ENCODE results near the gene CTIF.
"Not testable (repeated sequence)": the region's sequence is repeated elsewhere in the genome, so short reads cannot be mapped to it uniquely, and the experiment has no call there.

The CTIF gene

DNA sequence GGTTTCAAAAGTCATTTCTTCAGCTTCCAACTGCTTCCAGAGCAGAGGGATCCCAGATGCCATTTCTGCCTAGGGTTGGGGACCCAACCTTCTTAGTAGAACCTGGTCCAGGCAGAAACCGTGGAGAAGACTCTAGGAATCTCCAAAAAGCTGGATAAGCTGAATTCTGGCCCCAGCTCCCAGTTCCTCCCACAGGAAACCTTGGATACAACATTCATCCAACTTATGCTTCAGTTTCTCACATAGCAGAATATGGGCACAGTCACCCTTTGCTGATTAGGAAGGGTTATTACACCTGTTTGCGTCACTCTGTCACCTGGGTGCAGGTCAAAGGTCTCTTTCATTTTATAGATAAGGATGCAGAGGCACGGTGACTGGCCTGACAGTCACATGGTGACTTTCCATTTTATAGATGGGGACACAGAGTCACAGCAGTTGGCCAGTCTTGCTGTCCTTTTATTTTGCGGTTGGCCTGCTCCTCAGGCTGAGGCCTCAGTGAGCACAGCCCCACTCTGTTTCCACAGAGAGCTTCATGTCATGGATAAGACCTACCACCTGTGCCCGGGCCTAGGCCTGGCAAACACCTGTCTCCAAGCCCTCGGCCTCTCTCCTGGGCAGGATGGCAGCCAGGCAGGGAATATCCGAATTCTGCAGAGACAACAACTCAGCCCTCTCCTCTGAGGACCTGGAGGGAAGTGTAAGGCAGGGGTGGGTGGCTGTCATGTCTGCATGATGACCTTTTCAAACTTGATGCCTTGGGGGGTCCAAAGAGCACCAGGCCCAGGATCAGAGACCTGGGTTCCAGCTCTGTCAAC lies 263.1 kb downstream of the CTIF start:
- no peak for DNase-seq (ENCODE audit: low read depth in 2 of 2)

DNA sequence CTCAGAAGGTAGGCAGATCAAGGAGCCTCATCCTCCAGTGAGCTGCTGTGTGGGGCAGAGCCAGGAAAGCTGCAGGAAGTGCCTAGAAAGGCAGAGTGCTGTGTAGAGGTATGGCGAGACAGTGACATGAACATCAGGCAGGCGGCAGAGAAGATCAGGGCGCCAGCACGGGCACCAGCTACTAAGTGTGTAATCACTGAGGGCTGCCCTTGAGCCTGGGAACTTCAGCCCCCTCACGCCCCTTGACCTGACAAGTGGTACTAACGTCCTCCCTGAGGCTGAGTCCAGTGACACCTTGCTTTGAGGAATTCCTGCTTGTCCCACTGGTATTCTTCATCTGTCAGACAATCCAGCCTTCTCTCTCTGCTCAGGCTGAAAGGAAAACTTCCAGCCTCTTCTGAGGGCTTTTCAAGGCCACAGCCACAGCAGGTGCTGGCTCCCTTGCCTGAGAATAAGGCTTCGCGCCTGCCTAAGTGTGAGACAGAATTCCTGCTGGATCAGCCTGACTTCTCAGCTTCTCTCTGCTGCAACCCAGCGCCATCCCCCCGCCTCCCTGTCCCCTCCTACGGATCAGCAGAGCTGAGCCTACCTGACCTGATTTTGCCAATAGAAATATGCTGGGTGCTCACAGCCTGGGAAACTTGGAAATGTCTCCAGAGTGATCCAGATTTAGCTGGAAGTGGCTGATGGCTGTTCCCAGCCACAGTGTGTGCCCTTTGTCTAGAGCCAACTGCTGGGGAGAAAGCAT lies 263.9 kb downstream of the CTIF start:
- DNase-seq (ENCODE audit: low read depth in 2 of 2): no peak

DNA sequence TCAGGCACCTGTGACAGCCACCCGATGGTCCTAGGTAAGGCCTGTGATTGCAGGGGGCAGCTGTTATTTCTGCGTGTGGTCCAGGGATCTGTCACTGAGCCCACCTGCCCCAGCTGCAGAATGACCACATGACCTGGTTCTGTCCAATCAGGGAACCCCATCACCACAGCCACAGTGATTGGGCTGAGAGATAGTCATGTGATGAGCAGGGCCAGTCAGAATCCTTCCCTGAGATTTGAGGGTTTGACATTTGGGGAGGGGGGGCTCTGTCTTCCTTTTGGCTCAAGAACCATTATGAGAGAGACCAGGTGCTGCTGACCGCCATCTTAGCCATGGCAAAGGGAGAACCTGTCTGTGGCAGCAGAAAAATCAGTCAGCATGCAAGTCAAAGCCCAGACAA lies 264.7 kb downstream of the CTIF start:
- no peak for DNase-seq (ENCODE audit: low read depth in 2 of 2)

DNA sequence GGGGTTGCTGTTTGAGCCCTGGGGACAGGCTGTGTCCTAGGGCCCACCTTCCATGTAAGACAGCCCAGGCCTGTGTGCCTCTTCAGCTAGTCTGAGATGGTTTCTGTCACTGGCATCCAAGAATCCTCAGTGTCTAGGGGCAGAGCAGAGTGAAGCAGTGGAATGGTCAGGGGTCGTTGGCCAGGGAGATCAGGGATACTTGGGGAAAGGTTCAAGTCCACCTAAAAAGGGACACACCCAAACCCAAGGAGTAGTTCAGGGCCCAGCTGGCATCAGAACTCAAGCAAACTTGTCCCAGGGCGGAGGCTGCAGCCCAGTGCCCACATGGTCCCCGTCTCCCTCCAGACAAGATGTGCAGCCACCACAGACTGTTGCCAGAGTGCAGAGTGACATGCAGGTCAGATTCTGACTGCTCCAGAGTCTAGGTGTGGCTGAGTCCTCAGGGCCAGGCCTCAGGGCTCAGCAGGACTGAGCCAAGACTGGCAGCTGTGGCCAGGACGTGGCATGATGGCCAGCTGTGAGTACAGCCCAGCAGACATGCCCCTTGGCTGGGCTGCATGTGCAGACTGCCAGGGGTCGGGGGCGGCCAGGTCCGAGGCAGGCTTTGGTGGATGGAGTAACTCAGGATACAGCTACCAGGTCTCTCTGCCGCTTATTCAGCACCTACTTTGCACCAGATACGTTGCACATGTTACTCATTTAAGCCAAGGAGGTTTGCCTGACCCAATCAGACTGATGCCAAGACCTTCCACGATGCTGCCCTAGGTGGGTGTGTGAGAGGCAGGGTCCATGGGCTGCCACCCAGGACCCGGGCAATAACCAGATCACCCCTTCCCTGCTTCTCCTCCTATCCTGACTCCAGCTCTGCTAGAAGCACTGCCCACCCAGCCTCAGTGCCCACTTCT lies 265.4 kb downstream of the CTIF start:
- DNase-seq (ENCODE audit: low read depth in 2 of 2): no peak

DNA sequence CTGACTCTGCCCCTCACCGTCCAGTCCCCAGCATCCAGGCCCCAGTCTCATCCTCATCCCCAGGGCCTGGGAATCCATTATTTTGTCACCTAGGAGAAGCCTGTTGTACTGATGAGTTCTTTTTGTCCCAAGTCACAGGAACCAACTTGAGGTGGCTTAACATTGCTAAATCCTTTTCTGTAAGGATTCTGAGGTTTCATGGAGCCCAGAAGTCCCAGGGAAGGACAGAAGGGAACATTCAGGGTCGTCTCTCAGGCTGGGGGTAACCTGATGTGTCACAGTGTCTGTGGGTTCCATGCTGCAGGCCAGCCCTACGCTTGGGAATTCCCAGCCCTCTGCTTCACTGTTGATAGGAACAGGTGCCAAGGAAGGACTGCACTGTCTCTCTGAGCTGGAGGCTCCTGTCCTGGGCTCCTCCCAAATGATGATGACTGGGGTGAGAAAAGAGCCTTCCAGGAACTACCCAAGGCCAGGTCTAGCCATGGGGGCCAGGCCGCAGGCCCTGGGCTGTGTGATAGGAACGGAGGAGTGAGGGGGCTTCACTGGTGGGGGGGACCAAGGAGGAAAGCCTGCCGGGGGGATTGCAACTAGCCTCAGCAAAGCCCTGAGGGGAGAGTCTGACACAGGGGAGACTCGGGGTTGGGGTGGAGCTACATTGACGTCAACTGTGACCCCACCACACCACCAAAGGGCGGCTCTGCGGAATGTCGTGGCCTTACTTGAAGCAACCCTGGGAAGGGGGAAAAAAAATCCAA lies 266.2 kb downstream of the CTIF start:
- no peak for DNase-seq (ENCODE audit: low read depth in 2 of 2)

DNA sequence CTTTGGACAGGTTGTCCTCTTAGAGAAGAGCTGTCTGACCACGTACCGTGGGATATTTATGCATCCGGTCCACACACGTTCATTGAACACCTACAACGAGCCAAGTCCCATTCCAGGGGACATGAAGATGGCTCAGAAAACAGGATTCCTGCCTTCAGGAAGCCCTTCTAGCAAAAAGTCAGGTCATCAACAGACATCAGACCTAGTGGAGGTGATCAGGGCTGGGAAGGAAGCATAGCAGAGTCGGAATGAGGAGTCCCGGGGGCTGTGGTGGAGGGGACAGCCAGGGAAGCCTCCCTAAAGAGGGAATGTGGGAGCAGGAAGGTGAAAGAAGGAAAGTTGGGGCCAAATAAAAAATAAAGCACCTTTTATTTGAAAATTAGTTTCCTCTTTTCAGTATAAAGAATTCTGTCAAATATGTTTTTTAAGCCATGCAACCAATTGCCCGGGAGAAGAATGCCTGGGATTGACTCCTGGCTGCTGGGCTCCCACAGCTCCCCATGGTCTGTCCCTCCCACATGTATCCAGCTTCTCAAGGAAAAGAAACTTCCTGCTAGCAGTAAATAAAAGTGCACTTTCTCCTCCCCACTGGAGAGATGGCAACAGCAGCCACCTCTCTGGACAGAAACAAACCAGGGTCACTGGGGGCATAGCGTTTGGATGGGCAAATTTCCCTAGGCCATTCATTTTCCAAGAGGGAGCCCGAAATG lies 267.1 kb downstream of the CTIF start:
- DNase-seq (ENCODE audit: low read depth in 2 of 2): no peak

DNA sequence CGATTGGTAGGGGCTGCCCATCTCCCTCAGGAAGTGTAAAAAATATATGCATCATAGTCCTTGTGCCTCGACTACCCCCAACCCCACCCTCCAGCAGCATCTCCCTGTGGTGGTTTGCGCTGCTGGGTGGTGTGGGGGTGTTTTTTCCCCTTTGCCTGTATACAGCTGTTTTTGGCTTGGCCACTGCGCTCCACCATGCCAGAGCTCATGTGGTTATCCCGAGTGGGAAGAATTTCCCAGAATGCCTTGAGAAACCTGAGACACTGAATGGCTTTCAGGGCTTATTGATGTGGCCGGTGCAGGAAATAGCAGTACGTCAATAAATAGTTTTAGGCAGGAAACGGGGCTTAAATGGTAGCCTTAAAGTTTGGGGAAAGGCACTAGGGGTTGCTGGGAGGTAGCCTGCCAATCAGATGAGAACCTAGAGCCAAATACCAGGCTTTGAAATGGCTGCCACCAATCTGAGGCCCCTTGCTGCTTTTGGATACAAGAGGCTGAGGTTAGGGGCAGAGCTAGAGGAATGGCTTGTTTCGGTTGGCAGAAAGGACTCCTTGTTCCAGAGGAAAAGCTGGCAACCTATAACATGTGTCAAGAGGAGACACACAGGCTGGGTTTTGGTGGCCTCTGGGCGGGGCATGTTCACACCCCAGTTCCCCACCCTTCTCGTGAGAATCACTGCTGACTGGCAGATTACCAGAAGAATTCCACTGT lies 267.9 kb downstream of the CTIF start:
- no peak for DNase-seq (ENCODE audit: low read depth in 2 of 2)

DNA sequence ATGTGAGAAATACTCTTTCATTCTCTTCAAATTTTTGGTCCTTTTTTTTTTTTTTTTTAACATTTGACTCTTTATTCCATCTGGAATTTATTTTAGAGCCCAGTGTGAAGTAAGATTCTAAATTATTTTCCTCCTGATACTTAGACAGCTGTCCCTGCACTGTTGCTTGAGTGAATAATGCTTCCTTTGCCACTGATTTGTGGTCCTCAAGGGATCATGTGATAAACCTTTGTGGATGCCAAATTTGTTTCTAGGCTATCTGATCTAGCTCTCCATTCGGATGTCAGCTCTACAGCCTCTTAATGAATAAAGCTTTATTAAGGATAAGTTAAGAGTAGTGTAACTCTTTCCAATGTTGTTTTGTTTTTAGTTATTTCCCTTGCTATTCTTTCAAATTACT lies 269.6 kb downstream of the CTIF start:
- no peak for DNase-seq (ENCODE audit: low read depth in 2 of 2)

DNA sequence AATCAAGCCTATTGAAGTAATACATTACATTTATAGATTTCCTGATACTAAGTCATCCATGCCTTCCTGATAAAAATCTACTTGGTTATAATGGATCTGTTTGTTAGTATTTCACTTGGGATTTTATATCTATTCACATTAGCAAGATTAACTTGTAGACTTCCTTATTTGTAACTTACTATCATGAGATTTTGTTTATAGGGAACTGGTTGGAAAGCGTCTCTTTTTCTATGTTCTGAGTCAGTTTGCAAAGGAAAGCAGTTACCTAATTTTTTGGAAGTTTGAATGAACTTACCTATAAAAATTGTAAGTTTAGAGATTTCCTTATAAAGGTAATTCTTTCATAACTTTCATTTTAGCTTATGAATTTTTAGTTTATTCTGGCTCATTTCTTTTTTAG lies 270.5 kb downstream of the CTIF start:
- no peak for DNase-seq (ENCODE audit: low read depth in 2 of 2)

DNA sequence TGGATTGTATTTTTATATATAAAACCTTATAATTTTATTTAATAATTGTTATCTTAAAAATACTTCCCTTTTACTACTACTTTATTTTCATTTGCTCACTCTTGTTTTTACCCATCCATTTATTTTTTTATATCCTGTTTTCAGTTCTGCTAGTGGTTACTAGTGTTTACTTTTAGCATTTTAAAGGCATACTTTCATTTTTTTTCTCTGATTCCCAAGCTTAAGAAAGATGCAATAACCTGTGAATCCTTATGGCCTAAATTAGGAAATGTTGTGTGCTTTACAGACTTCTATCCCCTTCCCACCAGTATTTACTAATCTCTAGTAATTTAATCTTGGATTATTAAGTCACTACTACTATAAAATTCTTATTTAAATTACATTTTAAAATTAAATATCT lies 272.0 kb downstream of the CTIF start:
- no peak for DNase-seq (ENCODE audit: low read depth in 2 of 2)

DNA sequence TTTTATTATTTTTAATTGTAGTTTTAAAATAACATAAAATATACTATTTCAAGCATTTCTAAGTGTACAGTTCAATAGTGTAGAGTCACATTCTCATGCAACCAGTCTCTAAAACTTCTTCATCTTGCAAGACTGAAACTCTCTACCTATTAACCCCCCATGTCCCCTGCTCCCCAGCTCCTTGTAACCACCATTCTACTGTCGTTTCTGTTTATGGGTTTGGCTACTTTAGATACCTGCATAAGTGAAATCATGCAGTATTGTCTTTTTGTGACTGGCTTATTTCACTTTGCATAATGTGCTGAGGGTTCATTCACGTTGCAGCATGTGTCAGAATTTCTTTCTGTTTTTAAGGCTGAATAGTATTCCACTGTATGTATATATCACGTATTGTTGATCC lies 272.6 kb downstream of the CTIF start:
- DNase-seq (ENCODE audit: low read depth in 2 of 2): no peak

DNA sequence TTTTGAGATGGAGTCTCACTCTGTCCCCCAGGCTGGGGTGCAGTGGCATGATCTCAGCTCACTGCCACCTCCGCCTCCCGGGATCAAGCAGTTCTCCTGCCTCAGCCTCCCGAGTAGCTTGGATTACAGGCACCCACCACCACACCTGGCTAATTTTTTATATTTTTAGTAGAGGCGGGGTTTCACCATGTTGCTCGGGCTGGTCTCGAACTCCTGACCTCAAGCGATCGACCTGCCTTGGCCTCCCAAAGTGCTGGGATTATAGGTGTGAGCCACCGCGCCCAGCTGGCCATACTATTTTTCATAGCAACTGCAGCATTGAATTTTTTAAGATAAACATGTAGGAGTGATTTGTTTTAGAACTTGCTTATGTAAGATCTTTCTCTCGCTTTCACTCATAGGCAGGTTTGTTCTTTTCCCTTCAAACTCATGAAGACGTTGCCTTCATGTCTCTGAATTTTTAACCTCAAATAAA lies 273.2 kb downstream of the CTIF start:
- not testable (repeated sequence) for DNase-seq (ENCODE audit: low read depth in 2 of 2)

DNA sequence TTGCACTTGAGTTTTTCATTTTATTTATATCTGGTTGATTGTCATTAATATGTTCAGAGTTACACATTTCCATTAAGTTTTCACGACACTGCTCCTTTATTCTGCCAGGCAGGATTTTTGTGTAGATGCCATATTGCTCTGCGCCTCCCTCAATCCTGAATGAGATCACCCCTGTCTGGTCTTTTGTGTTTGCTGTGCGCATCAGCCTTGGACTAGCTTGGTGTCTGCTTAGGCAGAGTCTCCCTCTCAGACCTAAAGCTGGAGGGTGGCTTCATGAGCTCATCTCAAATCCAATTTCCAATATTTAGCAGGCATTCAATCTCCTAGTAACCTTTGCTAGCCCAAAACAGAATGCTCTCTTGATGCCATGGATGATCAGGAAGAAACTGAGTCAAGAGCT lies 274.5 kb downstream of the CTIF start:
- no peak for DNase-seq (ENCODE audit: low read depth in 2 of 2)

DNA sequence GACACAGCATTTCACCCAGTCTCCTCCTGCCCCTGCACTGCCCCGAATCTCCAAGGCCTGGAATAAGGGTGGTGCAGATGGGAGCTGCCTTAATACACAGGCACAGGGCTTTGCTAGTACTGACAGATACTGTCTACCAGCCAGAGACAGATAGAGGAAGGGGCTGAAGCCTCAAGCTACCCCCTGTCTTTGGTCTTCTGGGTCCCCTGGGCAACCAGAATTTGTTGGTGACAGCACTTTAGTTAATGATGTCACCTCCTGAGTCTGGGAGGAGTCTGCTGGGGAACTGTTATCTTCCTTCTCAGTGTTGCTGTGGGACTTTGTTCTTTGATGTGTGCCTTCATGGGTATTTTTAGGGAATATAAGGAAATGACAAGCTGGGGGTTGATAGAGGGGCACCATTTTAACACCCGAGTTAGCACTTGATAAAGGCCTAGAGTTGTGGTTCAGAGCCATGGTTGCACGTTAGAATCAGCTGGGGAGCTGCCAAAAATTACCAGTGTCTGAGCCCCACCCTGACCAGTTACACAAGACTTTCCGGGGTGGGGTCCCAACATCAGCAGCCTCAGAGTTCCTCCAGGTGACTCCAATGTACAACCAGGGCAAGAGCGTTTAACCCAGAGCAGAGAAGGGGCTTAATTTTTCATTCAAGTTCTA lies 275.1 kb downstream of the CTIF start:
- DNase-seq (ENCODE audit: low read depth in 2 of 2): no peak

DNA sequence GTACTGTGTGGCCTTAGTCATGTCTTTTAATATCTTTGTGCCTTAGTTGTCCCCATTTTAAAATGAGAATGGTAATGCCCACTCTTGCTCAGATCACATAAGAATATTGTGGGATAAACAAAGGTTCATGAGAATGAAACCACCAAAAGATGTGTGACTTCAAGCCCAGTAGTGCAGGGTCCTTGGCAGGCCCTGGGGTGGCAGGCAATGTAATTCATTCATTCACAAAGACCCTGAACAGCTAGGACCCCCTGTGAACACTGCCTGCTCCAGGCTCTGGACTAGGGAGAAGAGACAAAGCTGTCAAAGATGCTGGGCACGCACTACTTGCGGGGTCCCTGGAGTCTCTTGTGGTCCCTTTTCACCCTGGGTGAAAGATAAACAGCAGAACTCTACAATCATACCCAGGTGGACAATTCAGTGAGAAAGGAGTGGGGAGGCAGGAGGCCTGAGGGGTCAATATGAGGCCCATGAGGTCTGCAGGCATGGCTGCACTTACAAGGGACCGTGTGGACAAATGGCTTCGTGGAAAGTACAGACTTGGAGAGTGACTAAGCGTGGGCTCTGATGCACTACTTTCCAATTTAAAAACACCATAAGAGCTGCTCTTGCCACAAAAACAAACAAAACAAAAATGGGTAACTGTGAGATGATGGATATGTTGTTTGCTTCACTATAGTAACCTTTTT lies 275.8 kb downstream of the CTIF start:
- no peak for DNase-seq (ENCODE audit: low read depth in 2 of 2)

DNA sequence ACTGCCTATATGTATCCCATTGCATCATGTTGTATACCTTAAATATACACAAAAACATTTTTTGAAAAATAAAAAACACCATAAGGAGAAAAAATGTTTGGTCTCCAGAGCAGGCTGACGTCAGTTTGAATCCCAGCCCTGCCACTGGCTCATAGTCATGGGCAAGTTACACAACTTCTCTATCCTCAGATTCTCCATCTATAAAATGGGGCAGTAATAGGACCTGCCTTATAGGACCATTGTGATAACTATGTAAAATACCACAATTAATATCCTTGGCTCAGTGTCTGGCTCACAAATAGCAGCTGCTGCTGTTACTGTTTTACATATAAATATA lies 276.3 kb downstream of the CTIF start:
- no peak for DNase-seq (ENCODE audit: low read depth in 2 of 2)

DNA sequence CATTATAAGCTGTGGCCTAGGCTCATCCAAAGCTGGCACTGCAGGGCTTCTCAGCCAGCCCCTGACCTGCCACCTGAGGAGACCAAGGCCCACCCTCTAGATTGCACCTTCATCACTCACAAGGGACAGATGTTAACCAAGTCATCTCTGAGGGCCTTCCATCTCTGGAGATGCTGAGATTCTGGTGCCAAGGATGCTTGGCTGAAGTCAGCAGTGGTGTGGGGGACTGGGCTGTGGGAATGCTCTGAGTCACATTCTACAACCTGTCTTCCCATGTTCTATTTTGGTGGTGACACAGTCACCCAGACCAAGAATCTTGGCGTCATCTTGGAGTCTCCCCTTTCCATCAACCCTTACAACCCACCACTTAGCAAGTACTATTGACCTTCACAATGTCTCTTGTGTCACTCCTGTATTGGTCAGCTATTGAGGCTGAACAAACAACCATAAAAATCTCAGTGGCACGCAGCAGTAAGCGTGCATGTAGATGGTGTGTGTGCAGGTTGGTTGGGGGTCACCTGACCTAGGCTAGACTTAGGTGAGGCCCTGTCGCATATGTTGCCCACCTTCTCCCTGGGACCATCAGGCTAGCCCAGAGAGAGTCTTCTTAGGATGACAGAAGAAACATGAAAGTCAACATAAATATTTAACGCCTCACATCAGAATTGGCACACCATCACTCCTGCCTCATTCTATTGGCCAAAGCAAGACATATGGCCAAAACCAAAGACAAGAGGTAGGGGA lies 276.9 kb downstream of the CTIF start:
- DNase-seq (ENCODE audit: low read depth in 2 of 2): no peak

DNA sequence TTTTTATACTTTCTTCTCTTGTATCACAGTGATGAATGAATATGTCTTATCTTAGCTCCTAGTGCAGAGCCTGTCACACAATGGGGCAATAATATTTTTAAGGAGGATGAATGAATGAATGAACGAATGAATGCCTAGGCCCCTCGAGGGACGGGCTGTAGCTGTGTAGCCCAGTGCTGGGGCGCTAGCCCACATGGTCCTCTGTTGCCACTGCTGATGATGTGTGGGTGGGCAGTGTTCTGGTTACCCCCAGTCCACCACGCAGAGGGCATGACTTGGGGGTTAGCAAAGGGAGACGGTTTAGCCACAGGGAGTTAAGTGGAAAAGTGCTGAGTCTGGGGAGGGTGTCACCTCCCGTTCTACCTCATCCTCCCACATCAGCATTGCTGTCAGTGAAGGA lies 277.7 kb downstream of the CTIF start:
- no peak for DNase-seq (ENCODE audit: low read depth in 2 of 2)

All from activated CD4-positive, alpha-beta T cell treated with anti-CD3 and anti-CD28 coated beads for 24 hours (primary cell).